GM19239 (cell line): ENCODE results near the gene NLN.
"Not testable (repeated sequence)": the region's sequence is repeated elsewhere in the genome, so short reads cannot be mapped to it uniquely, and the experiment has no call there.

ENCODE experiments used
- DNase-seq: peaks from one replicate; pipeline ENCODE4 v3.0.0; 2011; ENCODE audit warnings: low spot score; ENCODE audit not compliant: insufficient read length
- FAIRE-seq: peaks from 2 replicates; lab custom pipeline; 2011; peaks lifted over from hg19 to GRCh38; lab: Jason Lieb, UNC

The NLN gene

DNA sequence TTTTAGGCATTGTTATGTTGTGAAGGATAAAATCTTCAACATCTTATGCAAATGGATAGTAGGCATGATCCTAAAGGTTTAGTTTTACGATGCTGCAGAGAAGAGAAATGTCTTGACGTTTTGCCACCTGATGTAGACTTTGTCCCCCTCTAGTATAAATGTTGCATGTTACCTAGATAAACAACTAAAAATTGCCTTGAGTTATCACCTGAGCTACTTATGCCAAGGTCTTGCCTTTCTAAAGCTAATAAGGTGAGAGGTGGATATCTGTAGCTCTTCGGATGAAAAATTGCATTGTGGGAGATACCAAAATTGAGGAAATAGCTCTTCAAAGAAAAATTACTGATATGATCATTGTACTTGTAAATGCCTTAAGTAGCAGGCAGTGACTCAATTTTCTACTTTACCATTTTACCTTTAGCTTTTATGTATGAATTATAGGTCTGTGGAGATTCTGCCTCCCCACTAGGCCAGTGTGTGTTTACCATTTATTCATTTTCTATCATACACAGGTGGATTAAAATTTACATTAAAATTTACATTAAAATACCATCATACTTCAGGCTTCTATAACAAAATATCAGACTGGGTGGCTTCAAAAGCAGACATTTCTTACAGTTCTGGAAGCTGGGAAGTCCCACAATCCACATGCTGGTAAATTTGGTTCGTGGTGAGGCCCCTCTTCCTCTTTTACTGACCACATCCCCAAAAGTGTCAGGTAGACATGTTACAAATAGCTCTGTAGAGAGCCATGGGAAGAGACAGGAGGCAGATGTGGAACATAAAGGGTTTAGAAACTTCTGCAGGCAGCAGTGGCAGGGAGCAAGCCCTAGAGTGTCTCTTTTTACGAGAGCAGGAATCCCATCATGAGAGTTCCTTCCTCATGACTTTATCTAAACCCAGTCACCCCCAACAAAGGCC, 103.7 kb downstream of the NLN start:
- FAIRE-seq, result peak; percentile 90
- DNase-seq, result peak; percentile 10

DNA sequence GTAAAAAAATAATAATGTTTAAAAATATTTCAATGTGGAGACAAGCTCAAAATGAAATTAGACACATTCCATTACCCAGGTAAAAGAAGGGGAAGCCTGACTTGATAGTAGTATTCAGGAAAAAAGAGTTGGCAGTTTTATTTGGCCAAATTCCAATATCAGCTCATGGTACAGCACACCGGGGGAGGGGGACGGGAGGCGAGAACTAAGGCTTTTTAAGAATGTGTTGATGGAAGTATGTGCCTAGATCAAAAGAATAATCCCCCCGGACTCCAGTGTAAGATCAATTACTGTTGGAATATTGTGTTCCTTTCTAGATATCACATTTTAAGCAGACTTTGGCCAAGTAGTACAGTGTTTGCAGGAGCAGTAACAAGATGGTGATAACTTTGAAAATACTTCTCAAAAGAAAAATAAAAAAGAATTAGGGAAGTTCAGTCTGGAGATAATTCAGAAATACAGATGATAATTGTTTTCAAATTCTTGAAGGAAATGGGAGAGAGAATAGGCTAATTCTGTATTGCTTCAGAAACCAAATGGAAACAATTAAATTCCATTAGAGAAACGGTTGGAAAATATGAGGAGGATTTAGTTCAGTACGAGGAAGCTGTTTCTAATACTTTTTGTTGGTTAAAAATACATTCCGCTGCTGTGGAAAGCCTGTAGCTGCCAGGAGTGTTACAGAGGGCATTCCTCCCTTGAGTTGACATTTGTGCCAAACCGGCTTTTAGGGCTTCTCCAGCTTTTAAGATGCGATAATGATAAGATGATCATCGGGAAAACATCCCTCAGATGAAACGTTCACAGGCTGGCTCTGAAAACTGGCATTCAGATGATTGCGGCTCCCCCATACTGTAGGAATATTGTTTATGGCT, 106.3 kb downstream of the NLN start:
- DNase-seq (no peak), FAIRE-seq (no peak)

DNA sequence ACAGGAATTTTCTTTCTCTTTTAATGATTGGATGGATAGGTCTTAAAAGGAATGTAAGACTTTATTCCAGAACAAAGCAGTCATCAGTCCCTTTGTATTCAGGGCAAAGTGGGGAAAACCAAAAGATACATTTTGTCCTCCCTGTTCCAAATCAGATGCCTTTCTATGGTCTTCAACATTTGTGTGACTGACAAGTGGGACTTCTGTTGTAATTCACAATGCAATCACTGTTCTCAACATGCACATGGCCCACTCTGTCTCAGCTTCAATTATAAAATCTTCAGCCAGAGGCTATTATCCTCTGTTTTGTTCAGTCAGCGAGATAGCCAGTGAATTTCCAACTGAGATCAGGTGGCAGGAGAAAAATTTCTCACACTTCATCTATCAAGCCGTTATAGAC, 108.9 kb downstream of the NLN start:
- FAIRE-seq (peak; percentile 35), DNase-seq (no peak)

GRCh38 chr5:65831276-65831675, 109.3 kb downstream of the NLN start:
- DNase-seq (no peak), FAIRE-seq (no peak)

- no peak for DNase-seq
- FAIRE-seq, result no peak
Measured at GRCh38 chr5:65832152-65832551, 110.1 kb downstream of the NLN start.

DNA sequence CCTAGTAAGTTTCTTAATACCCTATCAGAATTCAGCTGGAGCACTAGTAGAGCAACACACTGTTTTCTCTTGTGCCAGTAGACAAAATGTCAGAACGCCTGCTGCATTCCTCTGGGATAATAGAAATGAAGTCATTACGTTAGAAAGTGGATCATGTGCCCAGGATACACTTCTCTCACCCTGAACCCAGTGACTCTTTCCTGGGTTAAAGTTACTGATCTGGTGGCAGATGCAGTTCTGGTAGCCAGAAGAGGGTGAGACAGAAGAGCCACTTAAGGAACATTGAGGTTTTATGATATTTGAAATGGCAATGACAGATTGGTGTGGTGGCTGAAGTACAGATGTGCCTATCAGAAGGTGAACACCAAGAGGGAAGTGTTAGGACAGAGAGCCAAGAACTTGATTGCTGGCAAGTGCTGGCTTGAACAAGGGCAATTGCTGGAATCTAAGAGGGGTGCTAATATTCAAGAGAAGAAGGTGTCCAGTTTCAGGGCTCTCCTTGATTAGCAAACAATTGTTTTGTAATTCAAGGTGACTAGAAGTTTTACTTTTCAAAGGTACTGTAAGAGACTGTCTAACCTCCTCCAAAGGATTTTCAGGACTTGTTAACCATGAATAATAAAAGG, 110.7 kb downstream of the NLN start:
- DNase-seq, result no peak
- FAIRE-seq, result no peak

GRCh38 chr5:65833780-65834179, 111.8 kb downstream of the NLN start:
- DNase-seq (no peak), FAIRE-seq (no peak)

GRCh38 chr5:65834306-65834705, 112.3 kb downstream of the NLN start:
- DNase-seq, result no peak
- FAIRE-seq, result peak; percentile 26

GRCh38 chr5:65835191-65835590, 113.2 kb downstream of the NLN start:
- DNase-seq (no peak), FAIRE-seq (no peak)

GRCh38 chr5:65837139-65837538, 115.1 kb downstream of the NLN start:
- no peak for FAIRE-seq
- no peak for DNase-seq

- not testable (repeated sequence) for FAIRE-seq, DNase-seq
Measured at GRCh38 chr5:65839170-65839569, 117.2 kb downstream of the NLN start.

GRCh38 chr5:65840071-65840470, 118.1 kb downstream of the NLN start:
- no peak for FAIRE-seq
- DNase-seq, result no peak

- FAIRE-seq, DNase-seq: not testable (repeated sequence)
Measured at GRCh38 chr5:65844763-65845162, 122.8 kb downstream of the NLN start.

DNA sequence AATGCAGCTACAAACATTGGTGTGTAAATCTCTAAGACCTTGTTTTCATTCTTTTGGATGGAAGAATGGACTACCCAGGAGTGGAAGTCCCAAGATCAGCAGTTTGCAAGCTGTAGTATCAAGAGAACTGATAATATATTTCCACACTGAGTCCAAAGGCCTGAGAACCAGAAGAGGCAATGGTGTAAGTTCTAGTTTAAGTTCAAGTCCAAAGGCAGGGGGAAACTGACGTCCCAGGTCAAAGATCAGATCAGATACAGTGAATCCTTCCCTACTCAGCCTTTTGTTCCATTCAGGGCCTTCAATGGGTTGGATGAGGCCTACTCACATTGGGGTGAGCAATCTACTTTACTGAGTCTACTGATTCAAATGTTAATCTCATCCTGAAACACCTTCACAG, 124.1 kb downstream of the NLN start:
- no peak for FAIRE-seq

GRCh38 chr5:65847019-65847418, 125.0 kb downstream of the NLN start:
- FAIRE-seq, DNase-seq: not testable (repeated sequence)

More for the DNA sequence above, 124.1 kb downstream of the NLN start:
- DNase-seq, result no peak

GRCh38 chr5:65849918-65850317, 127.9 kb downstream of the NLN start:
- DNase-seq, result not testable (repeated sequence)

DNA sequence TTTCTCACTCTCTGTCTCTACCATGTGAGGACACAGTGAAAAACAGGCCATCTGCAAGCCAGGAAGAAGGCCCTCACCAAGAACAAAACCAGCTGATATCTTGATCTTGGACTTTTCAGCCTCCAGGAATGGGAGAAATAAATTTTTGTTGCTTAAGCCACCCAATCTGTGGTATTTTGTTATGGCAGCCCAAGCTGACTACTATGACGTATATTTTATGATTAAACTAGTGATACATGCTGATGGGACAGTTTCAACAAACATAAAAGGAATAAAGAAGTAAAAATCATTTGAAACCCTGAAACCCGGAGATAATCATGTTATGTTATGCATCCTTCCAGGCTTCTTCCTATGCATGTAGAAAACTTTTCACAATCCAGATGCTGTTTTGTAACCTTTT, 132.9 kb downstream of the NLN start:
- FAIRE-seq (no peak), DNase-seq (no peak)

More at GRCh38 chr5:65849918-65850317, 127.9 kb downstream of the NLN start:
- not testable (repeated sequence) for FAIRE-seq

- no peak for FAIRE-seq
- no peak for DNase-seq
Measured at GRCh38 chr5:65855766-65856315, 133.8 kb downstream of the NLN start.

DNA sequence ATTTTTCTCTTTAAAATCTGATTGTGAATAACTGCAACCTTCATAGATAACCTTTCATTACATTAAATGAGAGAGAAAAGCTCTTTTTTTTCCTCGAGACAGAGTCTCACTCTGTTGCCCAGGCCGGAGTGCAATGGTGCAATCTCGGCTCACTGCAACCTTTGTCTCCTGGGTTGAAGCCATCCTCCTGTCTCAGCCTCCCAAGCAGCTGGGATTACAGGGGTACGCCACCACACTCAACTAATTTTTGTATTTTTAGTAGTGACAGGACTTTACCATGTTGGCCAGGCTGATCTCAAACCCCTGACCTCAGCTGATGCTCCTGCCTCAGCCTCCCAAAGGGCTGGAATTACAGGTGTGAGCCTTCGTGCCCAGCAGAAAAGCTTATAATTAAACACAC, 134.5 kb downstream of the NLN start:
- no peak for DNase-seq
- FAIRE-seq, result no peak

DNA sequence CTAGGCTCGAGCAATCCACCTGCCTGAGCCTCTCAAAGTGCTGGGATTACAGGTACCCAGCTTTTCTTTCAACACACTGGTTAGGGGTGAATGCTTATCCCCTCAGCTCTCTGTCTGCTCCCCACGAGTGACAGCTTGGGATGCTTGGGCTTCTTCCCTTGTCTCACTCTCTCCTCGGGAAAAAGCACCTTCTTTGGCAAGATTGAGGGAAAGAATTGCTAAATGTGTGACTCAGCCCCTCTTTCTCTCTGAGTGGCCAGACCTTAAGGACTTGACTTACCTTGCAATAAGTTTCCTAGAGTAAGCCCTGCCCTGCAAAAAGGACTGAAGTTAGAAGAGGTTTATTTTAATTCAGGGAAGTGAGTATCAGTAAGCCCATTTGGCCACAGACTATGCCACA, 136.3 kb downstream of the NLN start:
- FAIRE-seq (no peak), DNase-seq (no peak)
